K562 treated with DMSO at 1 percent for 4 hours (cell line): ENCODE data around the gene UCN3. TPM values are rescaled to one million over a fixed set of nuclear protein-coding genes. Genes with fewer than 3 reads are reported as not detected.

ENCODE experiments used
- total RNA-seq: library from RNA; unstranded; fragments of 300-600 nt; gene quantifications from 2 replicates; pipeline ENCODE4 v1.2.3, GENCODE V29; 2022; ENCODE audit not compliant: insufficient read depth

UCN3 gene
- total RNA-seq = not detected in 2 replicates

DNA sequence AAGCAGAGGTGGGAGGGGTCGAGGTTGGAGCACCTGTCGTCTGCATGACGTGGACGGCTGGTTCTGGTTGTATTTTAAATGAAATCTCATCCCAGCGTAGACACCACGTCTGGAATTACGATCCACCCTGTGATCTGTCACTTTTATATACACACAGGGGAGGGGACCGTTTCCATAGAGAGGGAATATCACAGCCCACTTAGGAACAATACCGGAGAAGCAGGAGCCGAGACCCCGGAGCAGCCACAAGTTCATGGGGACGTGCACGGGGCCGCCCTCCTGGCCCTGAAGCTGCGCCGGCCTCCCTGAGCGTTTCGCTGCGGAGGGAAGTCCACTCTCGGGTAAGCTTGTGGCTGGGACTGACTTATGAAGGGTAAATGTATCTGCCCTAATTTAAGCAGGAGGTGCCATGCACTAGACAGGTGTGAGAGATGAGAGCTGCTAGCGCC is at the start of gene UCN3:
TSS of gene UCN3 (plus strand) at position 77 of the 449 bp plus-strand sequence. CDS start 8,755 bp downstream, outside the sequence.

GRCh38 chr10:5404208-5405041 is 39.7 kb downstream of the UCN3 start, which contains the start of gene TUBAL3:
TSS of gene TUBAL3 (minus strand) at chr10:5404828. CDS start at chr10:5404792, 36 bp downstream.

GRCh38 chr10:5412277-5412941 is 47.6 kb downstream of the UCN3 start, which contains the start of gene NET1:
TSS of gene NET1 (plus strand) at chr10:5412557. CDS start at chr10:5412693, 136 bp downstream.

Other genes with a start within 250 kb of the UCN3 start
- not detected in 2 replicates for gene AKR1C8, start 179.8 kb upstream of the UCN3 start, total RNA-seq
- not detected in 2 replicates for gene AKR1C4, start 168.1 kb upstream of the UCN3 start, total RNA-seq
- 2.8 and 3.4 TPM in 2 replicates for gene TUBAL3, start 39.9 kb downstream of the UCN3 start, total RNA-seq
- gene NET1, start 47.6 kb downstream of the UCN3 start, total RNA-seq = 55.2 and 58.2 TPM in 2 replicates
- gene CALML5, start 134.6 kb downstream of the UCN3 start, total RNA-seq = not detected in 2 replicates
- gene CALML3, start 160.0 kb downstream of the UCN3 start, total RNA-seq = not detected in 2 replicates